ENCODE data around the gene E2F3. TPM values are rescaled to one million over a fixed set of nuclear protein-coding genes. Genes with fewer than 3 reads are reported as not detected.

Gene E2F3
- polyA plus RNA-seq, 3 donors, result 18.0 to 20.7 (median 20.7) TPM

DNA sequence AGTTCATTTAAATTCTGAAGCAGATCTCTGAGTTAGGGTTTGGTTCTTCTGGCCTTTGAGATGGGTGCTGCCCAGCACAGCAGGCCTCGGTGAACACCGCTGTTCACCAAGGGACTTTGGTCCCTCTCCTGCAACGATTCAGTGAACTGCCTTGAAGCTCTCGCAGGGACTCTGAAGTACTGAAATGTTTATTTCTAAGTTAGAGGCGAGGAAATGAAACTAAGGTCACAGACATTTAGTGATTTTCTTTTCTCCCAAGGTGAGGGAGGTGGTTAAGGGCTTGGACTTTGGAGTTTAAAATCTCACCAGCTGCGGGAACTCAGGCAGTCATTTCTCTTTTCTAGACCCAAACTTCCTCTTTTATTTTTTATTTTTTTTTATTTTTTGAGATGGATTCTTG, 26.2 kb downstream of the E2F3 start:
- DNase-seq, result no peak

GRCh38 chr6:20432692-20433091, 31.0 kb downstream of the E2F3 start:
- DNase-seq, result no peak

DNA sequence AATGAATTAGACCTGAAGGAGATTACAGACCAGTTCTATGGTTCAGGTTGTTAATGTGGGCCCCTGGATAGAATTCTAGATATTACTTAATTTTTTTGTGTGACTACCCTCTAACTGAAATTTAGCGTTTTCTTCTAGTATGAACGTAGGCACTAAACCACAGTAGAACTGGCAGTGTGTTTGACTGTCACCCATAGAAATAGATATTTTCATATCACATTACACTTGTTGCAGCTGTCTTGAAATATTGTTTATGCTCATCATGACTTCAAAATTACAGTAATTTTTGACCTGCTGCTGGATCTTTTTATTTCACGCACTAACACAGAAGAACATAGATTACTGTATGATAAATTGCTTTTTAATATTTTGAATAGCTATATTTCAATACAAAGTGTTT, 31.6 kb downstream of the E2F3 start:
- no peak for DNase-seq

GRCh38 chr6:20433929-20434328, 32.2 kb downstream of the E2F3 start:
- no peak for DNase-seq

DNA sequence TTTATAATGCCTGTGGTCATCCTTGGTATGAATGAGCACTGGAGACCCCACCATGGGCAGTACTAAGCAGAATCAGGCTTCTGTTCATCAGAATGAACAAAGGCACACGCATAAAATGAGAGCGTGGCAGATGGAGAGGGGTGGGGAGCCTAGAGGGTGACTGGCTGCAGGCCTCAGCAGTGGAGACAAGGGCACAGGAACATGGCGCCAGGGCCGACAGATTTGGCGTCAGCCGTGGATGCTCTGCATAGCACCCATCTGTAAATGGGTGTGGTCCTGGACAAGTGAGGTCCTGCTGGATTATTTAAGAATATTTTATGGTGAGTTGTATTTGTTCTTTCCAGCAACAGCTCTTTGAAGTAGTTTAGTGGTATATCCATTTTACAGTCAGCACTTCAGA, 33.1 kb downstream of the E2F3 start:
- DNase-seq, result no peak

GRCh38 chr6:20436719-20437118, 35.0 kb downstream of the E2F3 start:
- no peak for DNase-seq

GRCh38 chr6:20437639-20438038, 36.0 kb downstream of the E2F3 start:
- no peak for DNase-seq

- peak; percentile 46 for DNase-seq
Observed at GRCh38 chr6:20438462-20439070, 36.9 kb downstream of the E2F3 start.

- DNase-seq, result no peak
Observed at GRCh38 chr6:20439558-20439957, 37.9 kb downstream of the E2F3 start.

DNA sequence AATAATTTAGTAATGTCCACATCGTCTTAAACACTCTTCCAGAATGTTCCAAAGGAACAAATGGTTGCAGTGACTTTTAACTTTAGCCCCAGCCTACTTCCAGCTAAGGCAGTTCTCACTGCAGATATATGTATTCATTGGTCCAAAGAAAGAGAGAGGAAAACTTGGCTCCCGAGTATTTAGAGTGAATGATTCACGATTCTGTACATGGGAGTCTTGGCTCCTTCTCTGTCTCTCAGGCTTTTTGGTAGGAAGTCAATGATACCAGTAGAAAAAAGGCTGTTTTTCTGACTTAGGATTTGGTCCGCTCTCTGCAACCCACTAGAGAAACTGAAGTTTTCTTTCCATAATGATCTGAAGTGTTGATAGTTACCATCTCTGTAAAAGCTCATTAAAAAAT, 38.6 kb downstream of the E2F3 start:
- DNase-seq, result no peak

DNA sequence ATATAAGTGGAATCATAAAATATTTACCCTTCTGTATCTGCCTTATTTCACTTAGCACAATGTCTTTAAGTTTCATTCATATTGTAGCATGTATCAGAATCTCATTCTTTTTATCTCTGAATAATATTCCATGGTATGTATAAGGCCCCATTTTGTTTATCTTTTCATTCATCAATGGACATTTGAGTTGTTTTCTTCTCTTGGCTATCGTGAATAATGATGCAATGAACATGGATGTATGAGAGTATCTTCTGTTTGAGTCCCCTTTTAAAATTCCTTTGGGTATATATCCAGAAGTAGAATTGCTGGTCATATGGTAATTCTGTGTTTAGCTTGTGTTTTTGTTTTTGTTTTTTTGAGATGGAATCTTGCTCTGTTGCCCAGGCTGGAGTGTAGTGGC, 39.6 kb downstream of the E2F3 start:
- DNase-seq, result no peak

- DNase-seq, result peak; percentile 45
Observed at GRCh38 chr6:20441921-20442320, 40.2 kb downstream of the E2F3 start.

- DNase-seq, result no peak
Observed at GRCh38 chr6:20444786-20445271, 43.1 kb downstream of the E2F3 start.

- DNase-seq, result no peak
Observed at GRCh38 chr6:20447157-20447556, 45.5 kb downstream of the E2F3 start.

DNA sequence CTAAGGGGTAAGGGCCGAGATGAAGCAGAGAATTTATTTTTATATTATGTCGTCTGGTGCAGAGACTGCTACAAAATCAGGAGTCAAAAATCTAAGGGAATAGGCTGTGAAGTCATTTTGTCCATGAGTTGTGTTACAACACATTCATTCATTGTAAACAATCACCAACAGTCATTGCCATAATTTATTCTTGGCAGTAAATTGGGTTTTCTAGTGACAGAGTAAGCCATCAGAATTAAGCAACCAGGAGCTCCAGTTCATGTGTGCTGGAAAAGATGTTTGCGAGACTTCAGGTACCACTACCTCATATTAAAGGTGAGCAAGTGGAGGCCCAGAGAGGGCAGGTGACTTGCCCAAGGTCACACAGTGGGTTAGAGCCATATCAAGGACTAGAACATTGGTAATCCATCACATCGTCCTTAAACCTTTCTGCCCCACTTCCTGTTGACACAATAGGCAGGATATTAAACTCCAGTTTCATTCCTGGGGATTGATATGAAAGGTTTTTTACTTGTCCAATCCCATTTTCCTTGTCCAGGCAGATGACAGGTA, 46.0 kb downstream of the E2F3 start:
- DNase-seq, result no peak

GRCh38 chr6:20448828-20449227, 47.1 kb downstream of the E2F3 start:
- DNase-seq, result no peak

GRCh38 chr6:20454204-20454824, 52.6 kb downstream of the E2F3 start:
- DNase-seq, result no peak

DNA sequence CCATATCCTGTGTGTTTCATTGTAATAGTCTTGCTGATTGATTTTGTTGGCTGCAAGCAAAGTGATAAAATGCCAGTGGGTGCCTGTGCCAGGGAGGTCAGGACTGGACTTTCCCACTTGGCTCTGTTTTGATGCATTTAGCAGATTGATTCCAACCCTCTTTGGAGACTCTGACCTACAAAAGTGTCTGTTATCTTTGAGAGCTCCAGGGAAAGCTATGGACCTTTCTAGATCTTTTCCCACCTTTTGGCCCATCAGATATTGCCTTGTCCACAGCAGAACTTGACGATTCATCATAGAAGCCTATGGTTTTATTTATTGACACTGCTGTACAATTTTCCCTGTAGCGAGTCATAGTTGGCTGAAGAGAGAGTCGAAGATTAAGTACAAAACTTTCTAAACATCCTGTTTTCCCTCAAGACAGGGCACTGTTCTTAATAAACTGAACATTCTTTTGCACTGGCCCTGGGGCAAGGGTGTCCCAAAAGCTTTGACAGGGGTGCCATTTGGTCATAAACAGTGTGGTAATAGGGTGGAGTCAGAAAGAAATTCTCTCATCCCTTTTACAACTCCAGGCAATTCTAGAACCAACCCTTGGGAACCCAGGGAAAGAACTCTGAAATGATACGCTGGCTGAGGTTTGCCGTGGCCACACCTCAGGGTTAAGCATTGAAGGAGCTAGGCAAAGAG, 53.7 kb downstream of the E2F3 start:
- no peak for DNase-seq

- DNase-seq, result no peak
Observed at GRCh38 chr6:20458027-20458894, 56.6 kb downstream of the E2F3 start.

DNA sequence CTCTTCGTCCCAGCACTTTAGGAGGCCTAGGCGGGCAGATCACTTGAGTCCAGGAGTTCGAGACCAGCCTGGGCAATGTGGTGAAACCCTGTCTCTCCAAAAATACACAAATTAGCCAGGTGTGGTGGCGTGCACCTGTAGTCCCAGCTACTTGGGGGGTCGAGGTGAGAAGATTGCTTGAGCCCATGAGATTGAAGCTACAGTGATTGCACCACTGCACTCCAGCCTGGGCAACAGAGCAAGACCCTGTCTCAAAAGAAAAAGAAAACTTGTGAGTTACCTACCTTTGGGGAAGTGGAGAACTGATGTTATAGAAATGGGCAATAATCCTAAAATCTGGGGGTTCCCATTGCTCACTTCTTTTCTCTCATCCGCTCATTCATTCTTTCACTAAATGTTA, 58.0 kb downstream of the E2F3 start:
- DNase-seq, result no peak

DNA sequence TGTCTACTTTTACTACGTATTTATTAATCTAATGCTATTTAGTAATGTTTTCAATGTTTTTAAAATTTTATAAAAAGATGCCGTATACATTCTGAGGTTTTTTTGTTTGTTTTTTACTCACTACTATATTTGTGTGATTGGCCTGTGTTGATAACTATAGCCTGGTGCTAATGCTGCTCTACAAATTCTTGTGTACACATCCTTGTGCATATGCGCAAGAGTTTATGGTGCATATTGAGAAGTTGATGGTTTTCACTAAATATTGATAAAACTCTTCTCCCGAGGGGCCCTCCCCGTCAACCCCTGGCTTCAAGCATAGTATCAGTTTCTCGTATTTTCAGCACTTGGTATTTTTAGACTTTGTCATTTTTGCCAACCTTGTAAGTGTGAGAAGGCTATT, 59.9 kb downstream of the E2F3 start:
- DNase-seq, result no peak

DNA sequence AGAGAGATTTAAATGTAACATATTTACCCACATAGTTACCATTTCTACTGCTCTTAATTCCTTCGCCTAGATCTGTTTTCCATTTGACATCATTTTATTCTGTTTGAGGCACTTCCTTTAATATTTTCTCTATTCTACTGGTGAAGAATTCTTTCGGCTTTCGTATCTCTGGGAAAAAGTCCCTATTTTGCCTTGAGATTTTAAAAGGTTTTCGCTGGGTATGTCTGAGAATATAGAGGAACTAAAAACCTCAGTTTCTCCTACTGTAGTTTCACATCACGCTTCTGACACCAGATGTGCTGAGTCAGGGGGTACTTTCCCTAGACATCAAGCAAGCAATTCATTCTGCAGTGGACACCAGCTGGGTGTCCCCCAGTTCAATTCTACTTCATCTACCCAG, 61.7 kb downstream of the E2F3 start:
- no peak for DNase-seq

Data from renal pelvis (tissue), 4 donors.